GM19351 (cell line): Measurements from ENCODE around the gene KBTBD3.

Source experiments
- ATAC-seq: cut with Tn5 transposase; IDR thresholded peaks from one replicate; pipeline ENCODE4 v1.9.1; 2021; ENCODE audit warnings: mild to moderate bottlenecking, moderate library complexity; ENCODE audit not compliant: unreplicated experiment

Gene KBTBD3

DNA sequence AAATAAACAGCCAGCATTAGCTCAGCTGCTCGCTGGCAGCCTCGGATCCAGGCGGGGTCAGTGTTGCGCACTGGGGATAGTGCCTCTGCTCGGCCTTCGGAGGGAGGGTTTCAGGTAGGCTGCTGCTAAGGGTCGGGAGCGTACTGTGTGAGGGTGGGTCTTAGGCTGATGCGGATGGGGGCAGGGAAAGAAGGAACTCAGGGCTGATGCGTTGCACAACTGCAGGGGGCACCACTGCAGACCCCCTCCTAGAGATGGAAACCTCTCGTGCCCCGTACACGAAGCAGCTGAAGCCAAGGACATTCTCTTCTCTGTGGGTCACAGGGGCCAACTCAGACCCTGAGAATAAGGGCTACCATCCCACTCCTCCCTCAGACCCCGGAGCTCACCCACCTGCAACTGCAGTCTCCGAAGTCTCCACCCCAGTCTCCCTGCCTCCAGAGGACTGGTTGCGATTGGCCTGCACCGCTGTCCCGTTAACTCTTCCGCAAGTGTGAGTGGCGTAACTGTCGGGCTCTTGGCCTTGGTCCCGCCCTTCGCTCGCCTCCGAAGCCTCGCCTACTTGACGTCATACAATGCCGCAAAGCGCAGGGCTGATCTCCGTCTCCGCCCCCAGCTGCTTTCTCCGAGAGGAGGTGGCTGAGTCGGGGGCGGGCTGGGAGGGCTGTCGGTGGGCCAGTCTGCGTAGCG is at the start of gene KBTBD3:
KBTBD3 (minus strand) TSS at position 429 of the 690 bp plus-strand sequence. CDS start 18,250 bp downstream, outside the sequence.
- peak; percentile 88 for ATAC-seq

DNA sequence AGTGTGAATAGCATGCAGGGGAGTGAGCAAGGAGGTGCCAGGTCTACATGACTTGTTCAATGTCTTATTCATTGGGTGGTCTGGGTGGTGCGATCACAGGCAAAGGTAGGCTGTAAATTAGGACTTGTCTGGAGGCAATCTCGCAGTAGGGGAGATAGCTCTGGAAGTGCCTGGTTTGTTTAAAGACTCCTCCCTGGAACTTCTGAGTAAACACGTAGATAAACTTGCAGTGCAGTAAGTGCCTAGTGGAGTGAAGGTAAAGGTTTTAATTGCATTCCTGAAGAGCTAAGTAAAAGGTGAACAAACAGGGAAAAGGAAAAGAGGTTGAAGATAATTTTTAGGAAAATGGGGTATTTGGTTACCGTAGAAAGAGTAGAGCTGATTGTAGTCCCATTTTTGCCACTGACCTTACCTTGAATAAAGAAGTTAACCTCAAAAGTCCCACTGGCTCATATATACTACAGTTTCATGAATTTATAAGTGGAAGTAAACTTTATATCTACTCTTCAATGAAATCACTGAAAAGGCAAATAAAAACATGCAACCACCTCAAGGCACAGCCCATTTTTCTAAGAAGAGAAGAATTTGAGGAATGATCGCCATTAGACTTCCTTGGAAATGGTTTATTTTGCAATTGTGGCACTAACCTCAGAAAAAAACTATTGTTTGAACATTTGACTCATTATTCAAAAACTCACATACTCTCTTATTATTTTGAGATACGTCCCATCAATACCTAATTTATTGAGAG is 44.6 kb upstream of the KBTBD3 start:
- ATAC-seq: no peak

DNA sequence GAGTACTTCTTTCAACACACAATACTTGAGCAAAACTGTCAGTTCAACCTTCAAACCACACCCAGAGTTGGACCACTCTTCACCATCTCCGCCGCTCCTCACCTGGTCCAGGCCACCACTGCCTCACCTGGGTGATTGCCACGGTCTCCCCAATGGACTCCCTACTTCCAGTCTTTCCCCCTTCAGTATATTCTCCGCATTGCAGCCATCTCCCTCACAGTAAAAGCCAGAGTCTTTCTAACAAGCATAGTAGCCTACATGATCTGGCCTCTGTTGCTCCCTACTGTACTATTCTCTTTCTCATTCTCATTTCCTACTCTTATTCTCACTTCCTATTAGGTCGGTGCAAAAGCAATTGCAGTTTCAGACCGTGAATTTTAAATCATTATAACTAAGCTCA is 28.8 kb upstream of the KBTBD3 start:
- peak; percentile 45 for ATAC-seq

GRCh38 chr11:106101819-106102218 is 24.7 kb upstream of the KBTBD3 start:
- no peak for ATAC-seq

- ATAC-seq: no peak
Measured at GRCh38 chr11:106101370-106101769, 24.2 kb upstream of the KBTBD3 start.

GRCh38 chr11:106098893-106099553 is 21.9 kb upstream of the KBTBD3 start:
- no peak for ATAC-seq

DNA sequence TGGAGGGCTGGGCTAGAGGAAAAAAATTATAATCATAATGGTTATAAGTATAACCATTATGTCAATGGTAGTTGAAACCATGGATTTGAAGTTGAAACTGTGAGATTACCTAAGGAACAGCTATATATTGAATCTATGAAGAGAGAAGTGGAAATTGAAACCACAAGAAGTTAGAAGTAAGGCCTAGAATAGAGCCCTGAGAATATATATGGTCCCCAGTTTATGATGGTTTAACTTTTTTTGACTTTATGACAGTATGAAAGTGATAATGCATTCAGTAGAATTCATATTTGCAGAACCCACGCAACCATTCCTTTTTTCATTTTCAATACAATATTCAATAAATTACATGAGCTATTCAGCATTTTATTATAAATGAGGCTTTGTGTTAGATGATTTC is 15.3 kb upstream of the KBTBD3 start:
- peak; percentile 41 for ATAC-seq

DNA sequence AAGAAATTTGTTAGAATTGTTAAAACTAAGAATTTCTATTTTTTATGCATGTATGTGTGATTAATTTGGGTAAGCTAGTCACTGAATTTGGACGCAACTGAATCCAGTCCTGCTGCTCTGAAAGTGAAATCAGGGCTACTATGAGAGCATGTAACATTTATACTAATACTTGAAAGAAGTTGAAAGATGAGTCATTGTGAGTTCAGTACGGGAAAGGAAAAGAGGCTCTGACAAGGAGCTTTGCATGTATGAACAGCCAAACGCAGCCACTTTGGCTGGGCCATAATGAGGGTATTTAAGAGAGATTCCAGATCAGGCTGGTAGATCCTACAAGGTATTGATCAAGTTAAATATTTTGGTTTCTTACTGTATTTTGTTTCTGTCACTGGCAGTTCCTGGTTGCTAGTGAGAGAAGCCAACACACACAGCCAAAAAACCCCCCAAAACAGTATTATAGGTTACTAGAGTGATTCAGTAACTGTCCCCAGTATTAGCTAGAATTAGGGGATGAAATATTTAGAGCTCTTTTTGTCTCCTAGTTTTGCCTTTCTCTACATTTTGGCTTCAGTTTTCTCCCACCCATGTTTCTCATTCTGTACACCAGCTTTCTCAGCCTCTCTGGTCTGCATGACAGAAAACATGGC is 14.5 kb upstream of the KBTBD3 start:
- ATAC-seq: peak; percentile 96

DNA sequence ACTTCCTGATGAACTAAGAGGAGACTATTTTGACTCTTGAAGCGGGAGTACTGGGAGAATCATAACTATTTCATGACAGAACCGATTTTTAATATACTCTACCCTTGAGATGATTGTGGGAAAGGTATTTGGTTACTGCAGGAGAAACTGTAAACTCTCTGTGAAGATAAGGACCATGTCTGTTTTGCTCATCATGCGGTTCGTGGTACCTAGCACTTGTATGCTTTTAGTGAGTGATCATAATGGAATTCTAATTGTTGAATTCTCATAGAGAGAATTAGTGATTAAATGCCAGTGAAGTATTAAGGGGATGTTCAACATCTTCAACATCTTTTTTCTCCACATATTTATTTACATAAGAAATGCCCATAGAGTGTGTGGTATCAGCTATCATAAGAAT is 11.7 kb upstream of the KBTBD3 start:
- ATAC-seq: no peak

GRCh38 chr11:106087815-106088435 is 10.8 kb upstream of the KBTBD3 start:
- ATAC-seq: peak; percentile 25

GRCh38 chr11:106086850-106087249 is 9.7 kb upstream of the KBTBD3 start:
- no peak for ATAC-seq

DNA sequence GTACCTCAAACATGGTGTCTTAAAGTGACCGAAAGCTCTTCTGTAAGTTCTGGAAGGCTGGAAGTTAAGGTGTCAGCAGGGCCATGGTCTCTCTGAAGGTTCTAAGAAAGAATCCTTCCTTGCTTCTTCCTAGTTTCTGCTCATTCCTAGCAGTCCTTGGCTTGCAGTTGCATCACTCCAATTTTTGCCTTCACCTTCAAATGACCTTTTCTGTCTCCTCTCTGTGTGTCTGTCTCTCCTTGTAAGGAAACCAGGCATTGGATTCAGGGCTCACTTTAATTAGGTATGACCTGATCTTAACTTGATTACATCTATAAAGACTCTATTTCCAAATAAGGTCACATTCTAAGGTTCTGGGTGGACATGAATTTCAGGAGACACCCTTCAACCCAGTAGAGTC is 9.0 kb upstream of the KBTBD3 start:
- no peak for ATAC-seq

- ATAC-seq: no peak
Measured at GRCh38 chr11:106082096-106082495, 4.9 kb upstream of the KBTBD3 start.

GRCh38 chr11:106077609-106078455 is 685 bp upstream of the KBTBD3 start, which contains the start of gene AASDHPPT:
Gene AASDHPPT, plus strand, starts transcription at chr11:106077662. Its CDS starts 49 bp downstream, at chr11:106077711.
- peak; percentile 21 for ATAC-seq

- ATAC-seq: peak; percentile 0
Measured at GRCh38 chr11:106076171-106076918, 802 bp downstream of the KBTBD3 start.

DNA sequence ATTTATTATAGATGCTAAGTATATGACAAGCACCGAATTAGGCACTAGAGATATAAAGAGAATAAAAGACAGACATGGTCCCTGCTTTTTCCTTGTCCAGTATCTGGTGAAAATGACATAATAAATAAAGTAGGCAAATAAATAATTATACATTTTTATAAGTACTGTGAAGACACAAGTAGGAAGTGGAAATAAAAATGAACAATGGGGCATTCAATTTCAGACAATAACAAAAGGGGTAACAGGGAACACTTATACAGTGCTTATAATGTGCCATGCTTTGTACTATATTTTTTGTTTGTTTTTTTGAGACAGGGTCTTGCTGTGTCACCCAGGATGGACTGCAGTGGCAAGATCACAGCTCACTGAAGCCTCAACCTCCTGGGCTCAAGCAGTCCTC is 4.3 kb downstream of the KBTBD3 start:
- no peak for ATAC-seq

DNA sequence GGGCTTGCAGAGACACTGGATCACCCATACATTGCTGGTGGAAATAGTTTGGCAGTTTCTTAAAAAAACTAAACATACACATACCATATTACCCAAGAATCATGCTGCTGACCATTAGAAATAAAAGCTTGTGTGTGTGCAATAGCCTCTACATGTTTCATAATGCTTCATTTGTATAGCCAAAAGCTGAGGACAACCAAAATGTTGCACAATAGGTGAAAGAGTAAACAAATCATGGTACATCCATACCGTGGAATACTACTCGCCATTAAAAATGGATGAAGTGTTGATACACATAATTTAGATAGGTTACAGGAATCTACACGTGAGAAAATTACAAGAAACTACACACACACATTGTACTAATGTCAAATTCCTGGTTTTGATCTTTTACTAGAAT is 6.5 kb downstream of the KBTBD3 start:
- ATAC-seq: no peak

DNA sequence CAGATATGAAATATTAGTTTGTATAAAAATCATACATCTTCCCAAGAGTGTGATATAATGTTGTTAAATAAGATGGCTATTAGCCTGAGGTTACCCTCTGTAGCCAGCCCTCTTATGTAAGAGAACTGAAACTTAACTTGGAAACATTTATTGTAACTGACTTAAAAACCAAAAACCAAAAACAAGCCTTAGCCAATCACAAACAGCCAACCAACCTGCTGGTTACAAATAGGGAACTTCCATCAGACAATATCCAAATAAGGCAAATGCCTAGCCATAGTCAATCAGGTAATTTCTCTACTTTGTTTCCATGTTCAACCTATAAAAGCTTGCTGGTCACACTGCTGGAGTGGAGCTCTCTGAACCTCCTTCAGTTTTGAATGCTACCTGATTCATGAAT is 14.1 kb downstream of the KBTBD3 start:
- ATAC-seq: peak; percentile 69
